OCI-LY7 (cell line): ENCODE data around the gene SLC1A4.

ENCODE experiments used
- EZH2phosphoT487 ChIP-seq: fragments of 200-600 bp; sonication (generic); IDR thresholded peaks from 2 replicates; pipeline ENCODE4 v1.6.1; 2018; ENCODE audit warnings: low read depth, borderline replicate concordance, mild to moderate bottlenecking, mixed run types, antibody characterized with exemption, low read length, moderate library complexity, mixed read lengths
- TF ChIP-seq, protein P1 (sequence below): fragments of 200-600 bp; sonication (generic); conservative IDR thresholded peaks from 2 replicates; pipeline ENCODE4 v1.5.1; 2014; ENCODE audit warnings: mild to moderate bottlenecking, antibody characterized with exemption, low read length, moderate library complexity, mixed read lengths

DNA sequence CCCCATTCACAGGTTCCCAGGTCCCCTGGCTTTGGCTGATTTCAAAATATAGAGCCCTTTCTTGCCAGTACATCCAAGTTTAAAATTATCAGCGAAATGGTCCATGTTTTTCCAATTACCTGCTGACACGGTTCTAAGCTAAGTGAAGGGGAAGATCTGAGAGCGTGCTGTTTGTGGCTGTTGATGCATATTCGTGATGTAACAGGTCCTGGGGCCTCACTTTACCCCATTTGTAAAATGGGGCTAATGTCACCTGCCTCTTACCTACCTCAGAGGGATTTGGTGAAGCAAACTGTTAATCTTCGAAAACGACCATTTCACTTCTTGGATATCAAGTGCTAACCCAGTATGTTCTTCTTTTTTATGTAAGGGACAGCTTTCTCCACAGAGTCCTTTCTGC, 33.0 kb downstream of the SLC1A4 start:
- TF ChIP-seq EZH2phosphoT487, result no peak
- TF ChIP-seq, protein P1, sequence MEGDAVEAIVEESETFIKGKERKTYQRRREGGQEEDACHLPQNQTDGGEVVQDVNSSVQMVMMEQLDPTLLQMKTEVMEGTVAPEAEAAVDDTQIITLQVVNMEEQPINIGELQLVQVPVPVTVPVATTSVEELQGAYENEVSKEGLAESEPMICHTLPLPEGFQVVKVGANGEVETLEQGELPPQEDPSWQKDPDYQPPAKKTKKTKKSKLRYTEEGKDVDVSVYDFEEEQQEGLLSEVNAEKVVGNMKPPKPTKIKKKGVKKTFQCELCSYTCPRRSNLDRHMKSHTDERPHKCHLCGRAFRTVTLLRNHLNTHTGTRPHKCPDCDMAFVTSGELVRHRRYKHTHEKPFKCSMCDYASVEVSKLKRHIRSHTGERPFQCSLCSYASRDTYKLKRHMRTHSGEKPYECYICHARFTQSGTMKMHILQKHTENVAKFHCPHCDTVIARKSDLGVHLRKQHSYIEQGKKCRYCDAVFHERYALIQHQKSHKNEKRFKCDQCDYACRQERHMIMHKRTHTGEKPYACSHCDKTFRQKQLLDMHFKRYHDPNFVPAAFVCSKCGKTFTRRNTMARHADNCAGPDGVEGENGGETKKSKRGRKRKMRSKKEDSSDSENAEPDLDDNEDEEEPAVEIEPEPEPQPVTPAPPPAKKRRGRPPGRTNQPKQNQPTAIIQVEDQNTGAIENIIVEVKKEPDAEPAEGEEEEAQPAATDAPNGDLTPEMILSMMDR, result no peak
